A673 (cell line): Measurements from ENCODE around the gene IL1RAP.
A peak's percentile ranks its signal among the peaks of the same experiment; 100 is the strongest.

ENCODE experiments used
- EZH2 ChIP-seq: fragments of 200-600 bp; sonication (generic); IDR thresholded peaks from 2 replicates; pipeline ENCODE4 v1.6.1; 2017; ENCODE audit warnings: borderline replicate concordance, low read depth, mild to moderate bottlenecking, mixed read lengths, antibody characterized with exemption, low read length; ENCODE audit not compliant: poor library complexity, severe bottlenecking
- TF ChIP-seq, protein P1 (sequence below): fragments of 300-800, 200-600 bp; sonication (generic); conservative IDR thresholded peaks from 2 replicates; pipeline ENCODE4 v1.5.1; 2017; ENCODE audit warnings: low read depth, mild to moderate bottlenecking, antibody characterized with exemption, low read length, moderate library complexity, mixed read lengths

DNA sequence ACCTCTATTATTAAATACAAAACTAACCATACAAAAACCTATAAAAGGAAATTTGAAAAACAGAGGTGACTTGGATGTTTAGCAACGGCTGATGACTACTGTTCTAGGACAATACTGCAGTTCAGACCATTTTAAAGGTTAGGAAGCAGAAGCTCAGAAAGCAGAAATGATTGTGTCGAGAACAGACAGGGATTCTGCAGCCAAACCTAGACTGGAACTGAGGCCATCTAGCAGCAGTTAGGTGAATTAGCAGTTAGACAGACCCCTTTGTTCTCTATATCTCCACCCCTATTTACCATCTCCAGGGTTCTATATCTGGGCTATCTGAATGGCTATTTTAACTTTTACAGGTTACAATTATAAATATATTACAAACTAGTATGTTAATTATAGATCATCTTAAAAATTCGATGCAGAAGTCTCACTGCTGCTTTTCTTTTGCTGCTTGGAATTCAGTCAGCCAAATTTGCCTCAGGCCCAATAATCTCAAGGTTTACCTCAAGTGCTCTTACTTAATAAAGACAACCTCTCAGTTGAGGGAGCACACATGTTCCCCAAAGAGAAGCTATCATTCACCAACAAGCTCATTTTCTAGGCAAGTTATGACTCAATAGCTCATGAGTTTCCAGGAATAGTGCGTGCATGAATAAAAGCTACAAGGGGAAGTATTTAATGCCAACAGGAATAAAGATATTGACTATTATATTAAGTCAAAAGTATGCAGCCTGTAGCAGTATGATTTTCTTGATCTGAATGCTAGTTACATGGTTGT, 9.3 kb upstream of the IL1RAP start:
- TF ChIP-seq, protein P1, sequence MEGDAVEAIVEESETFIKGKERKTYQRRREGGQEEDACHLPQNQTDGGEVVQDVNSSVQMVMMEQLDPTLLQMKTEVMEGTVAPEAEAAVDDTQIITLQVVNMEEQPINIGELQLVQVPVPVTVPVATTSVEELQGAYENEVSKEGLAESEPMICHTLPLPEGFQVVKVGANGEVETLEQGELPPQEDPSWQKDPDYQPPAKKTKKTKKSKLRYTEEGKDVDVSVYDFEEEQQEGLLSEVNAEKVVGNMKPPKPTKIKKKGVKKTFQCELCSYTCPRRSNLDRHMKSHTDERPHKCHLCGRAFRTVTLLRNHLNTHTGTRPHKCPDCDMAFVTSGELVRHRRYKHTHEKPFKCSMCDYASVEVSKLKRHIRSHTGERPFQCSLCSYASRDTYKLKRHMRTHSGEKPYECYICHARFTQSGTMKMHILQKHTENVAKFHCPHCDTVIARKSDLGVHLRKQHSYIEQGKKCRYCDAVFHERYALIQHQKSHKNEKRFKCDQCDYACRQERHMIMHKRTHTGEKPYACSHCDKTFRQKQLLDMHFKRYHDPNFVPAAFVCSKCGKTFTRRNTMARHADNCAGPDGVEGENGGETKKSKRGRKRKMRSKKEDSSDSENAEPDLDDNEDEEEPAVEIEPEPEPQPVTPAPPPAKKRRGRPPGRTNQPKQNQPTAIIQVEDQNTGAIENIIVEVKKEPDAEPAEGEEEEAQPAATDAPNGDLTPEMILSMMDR = peak; percentile 49
- no peak for TF ChIP-seq EZH2
